Measurements from ENCODE around the gene MEMO1. TPM values are rescaled to one million over a fixed set of nuclear protein-coding genes. Genes with fewer than 3 reads are reported as not detected.

Gene MEMO1
- total and polyA plus RNA-seq, 2 donors (not counting 3 experiments of a cell fraction or from before 2014, with no cell fraction given): 38.6 to 56.2 TPM

DNA sequence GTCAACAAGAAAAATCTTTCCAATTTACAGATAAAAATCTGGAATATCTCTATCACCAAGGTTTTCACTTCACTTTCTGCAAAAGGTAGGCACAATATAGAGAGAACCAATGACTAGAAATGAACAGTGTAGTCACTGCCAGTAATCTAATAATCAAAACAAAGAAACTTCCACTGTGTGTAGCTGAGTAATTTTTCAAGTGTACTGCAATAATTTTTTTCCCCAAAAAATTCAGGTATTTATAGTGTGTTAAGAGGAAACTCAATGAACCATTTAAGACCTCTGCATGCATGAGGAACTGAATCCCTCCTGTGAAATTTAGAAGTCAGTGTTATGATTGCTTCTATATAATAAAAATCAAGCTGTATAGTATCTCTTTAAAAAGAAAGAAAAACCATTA lies 121.8 kb downstream of the MEMO1 start:
- no peak for TF ChIP-seq FOS (IDR thresholded peaks at IDR 0.05; ENCODE audit: borderline replicate concordance, insufficient read depth, low read length)
- TF ChIP-seq, protein P1, sequence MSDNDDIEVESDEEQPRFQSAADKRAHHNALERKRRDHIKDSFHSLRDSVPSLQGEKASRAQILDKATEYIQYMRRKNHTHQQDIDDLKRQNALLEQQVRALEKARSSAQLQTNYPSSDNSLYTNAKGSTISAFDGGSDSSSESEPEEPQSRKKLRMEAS (IDR thresholded peaks at IDR 0.05; ENCODE audit: insufficient read depth, insufficient read length): no peak
- no peak for TF ChIP-seq EZH2 (IDR thresholded peaks at IDR 0.05; ENCODE audit: borderline replicate concordance, low read depth, low read length, severe bottlenecking)
- no peak for TF ChIP-seq MYC (IDR thresholded peaks at IDR 0.05; ENCODE audit: low read depth, low read length)
- no peak for TF ChIP-seq GATA2 (IDR thresholded peaks at IDR 0.05; ENCODE audit: insufficient read depth, insufficient read length, low read depth, low read length)
- TF ChIP-seq JUN (IDR thresholded peaks at IDR 0.05; ENCODE audit: borderline replicate concordance, insufficient read depth, insufficient read length, low read depth): no peak
- TF ChIP-seq, protein P2, sequence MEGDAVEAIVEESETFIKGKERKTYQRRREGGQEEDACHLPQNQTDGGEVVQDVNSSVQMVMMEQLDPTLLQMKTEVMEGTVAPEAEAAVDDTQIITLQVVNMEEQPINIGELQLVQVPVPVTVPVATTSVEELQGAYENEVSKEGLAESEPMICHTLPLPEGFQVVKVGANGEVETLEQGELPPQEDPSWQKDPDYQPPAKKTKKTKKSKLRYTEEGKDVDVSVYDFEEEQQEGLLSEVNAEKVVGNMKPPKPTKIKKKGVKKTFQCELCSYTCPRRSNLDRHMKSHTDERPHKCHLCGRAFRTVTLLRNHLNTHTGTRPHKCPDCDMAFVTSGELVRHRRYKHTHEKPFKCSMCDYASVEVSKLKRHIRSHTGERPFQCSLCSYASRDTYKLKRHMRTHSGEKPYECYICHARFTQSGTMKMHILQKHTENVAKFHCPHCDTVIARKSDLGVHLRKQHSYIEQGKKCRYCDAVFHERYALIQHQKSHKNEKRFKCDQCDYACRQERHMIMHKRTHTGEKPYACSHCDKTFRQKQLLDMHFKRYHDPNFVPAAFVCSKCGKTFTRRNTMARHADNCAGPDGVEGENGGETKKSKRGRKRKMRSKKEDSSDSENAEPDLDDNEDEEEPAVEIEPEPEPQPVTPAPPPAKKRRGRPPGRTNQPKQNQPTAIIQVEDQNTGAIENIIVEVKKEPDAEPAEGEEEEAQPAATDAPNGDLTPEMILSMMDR (IDR thresholded peaks at IDR 0.05; ENCODE audit: extremely low read depth in 1 of 2, insufficient read depth in 1 of 2, low read depth in 1 of 2, low read length in 2 of 2): no peak
- no peak for TF ChIP-seq POLR2A (IDR thresholded peaks at IDR 0.05; ENCODE audit: low read depth, low read length)
- no peak for TF ChIP-seq POLR2AphosphoS5 (IDR thresholded peaks at IDR 0.05; ENCODE audit: insufficient read depth, low read depth, low read length)
- Histone ChIP-seq H3K27ac (ENCODE audit: insufficient read depth, low read depth, low read length) (no peak overlapping the region), H3K27me3 (ENCODE audit: control insufficient read depth in 2 of 2, insufficient read depth in 2 of 2, low read length in 2 of 2) (no peaks in the 10 kb centered on the region), H3K36me3 (ENCODE audit: control insufficient read depth in 2 of 2, extremely low read depth in 1 of 2, insufficient read depth in 2 of 2, low read length in 2 of 2) (no peaks in the 10 kb centered on the region), H3K4me3 (replicated peaks in 1 of 3; ENCODE audit: insufficient read depth in 1 of 3, low read depth in 1 of 3, low read length in 3 of 3) (no peak overlapping the region), H3K4me1 (ENCODE audit: control insufficient read depth, extremely low read depth, insufficient read depth, low read length) (no peaks in the 10 kb centered on the region), H2AFZ (ENCODE audit: low read depth, low read length) (no peak overlapping the region), H3K4me2 (ENCODE audit: insufficient read depth, low read length) (no peak overlapping the region), H4K20me1 (replicated peaks; ENCODE audit: control insufficient read depth, extremely low read depth, insufficient read depth, low read length) (no peaks in the 10 kb centered on the region), H3K9ac (replicated peaks; ENCODE audit: extremely low read depth, insufficient read depth, low read length) (no peak overlapping the region), H3K9me3 (replicated peaks; ENCODE audit: control insufficient read depth, insufficient read depth, low read length) (no peaks in the 10 kb centered on the region), H3K9me1 (replicated peaks; ENCODE audit: control insufficient read depth, extremely low read depth, insufficient read depth, low read length) (no peaks in the 10 kb centered on the region), H3K79me2 (ENCODE audit: control insufficient read depth, insufficient read depth, low read length) (peaks cover 2% of the 10 kb centered on the region)
- ChIA-PET CTCF (interaction anchor here (1.3 kb wide), 1 partner anchor 19 kb away, joined by 4 read pairs; no protein-coding TSS in a partner anchor), POLR2A (no interaction called here)
- FAIRE-seq (no peak), DNase-seq (ENCODE audit: low read depth, low spot score) (no peak)
- no TSS peak for BruUV-seq (replicated peaks)
- intact Hi-C loops (cut with micrococcal nuclease) (no loop called here), dilution Hi-C loops (cut with MboI; ENCODE audit: extremely low pct_ligation_motif_present, low sequenced_read_pairs) (no loop called here)

Data from endothelial cell of umbilical vein (primary cell).